Stimulated activated CD4-positive, alpha-beta T cell treated with anti-CD3 and anti-CD28 coated beads, Interleukin-12 subunit alpha, Interleukin-12 subunit beta, amount 100 ng/mL, for 24 hours (primary cell): ENCODE data around the gene FBXL19.

Source experiments
- DNase-seq, 2 experiments: peaks; one replicate each; pipeline ENCODE4 v3.0.0-alpha.2; 2020; ENCODE audit warnings: low read depth in 2 of 2

Gene FBXL19

DNA sequence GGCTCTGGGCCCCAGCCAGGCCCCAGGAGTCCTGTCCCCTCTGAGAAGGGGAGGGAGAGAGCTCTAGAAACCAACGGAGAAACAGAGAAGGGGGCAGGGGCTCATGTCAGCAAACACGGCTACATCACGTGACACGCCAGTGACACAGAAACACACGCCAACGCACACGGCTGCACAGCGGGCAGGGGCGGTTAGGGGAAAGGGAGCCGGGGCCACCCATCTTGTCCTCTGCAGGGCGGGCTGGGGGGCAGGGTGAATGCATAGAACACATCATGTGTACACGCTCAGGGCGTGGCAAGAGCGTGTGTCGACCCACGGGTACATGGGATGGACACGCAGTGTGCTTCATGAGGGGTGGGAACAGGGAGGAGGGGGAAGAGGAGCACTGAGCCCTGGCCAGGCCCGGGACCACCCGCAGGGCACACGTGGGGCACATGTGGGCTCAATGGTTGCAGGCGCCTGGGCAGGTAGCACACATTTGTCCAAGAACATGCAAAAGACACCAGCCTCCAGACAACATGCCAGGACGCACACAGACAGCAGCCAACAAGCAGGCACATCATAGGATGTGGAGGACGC lies 66.2 kb downstream of the FBXL19 start:
- no peak for DNase-seq

GRCh38 chr16:30990105-30990504 lies 66.7 kb downstream of the FBXL19 start:
- DNase-seq: no peak

GRCh38 chr16:30991052-30991451 lies 67.7 kb downstream of the FBXL19 start:
- no peak for DNase-seq

GRCh38 chr16:30992276-30992780 lies 69.0 kb downstream of the FBXL19 start:
- no peak for DNase-seq

DNA sequence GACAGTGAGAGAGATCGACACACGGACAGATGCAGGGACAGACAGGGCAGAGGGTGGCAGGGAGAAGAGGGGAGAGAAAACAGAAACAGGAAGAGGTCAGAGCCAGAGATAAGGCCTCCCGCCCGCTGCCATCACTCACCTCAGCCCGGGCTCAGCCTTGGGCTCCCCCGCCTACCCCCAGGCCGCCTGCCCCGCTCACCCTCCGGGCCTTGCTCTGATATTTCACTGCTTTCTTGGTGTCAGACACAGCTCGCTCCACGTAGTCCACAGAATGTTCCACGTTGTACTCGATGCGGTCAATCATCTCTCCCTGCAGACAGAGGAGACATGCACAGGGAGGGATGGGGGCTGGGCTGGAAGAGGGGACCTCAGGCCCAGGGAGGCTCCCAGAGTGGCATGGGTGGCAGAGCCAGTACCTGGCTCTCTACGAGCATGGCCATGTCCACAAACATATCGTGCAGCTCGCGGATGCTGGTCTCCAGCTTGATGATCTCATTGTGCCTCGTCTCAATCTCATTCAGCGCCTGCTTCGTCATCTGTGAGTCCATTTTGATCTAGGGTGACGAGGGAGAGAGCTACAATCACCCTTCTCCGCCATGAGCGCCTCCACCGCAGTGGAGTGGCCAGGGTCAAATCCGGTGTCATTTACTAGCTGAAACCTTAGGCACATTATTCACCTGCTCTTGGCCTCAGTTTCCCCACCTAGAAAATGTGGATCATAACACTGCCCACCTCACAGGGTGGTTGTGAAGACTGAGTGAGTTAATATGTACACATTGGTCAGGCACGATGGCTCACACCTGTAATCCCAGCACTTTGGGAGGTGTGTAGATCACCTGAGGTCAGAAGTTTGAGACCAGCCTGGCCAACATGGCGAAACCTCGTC lies 69.8 kb downstream of the FBXL19 start:
- DNase-seq: no peak

GRCh38 chr16:30995927-30996323 lies 72.6 kb downstream of the FBXL19 start:
- no peak for DNase-seq

GRCh38 chr16:30996324-30996984 lies 73.1 kb downstream of the FBXL19 start:
- no peak for DNase-seq

DNA sequence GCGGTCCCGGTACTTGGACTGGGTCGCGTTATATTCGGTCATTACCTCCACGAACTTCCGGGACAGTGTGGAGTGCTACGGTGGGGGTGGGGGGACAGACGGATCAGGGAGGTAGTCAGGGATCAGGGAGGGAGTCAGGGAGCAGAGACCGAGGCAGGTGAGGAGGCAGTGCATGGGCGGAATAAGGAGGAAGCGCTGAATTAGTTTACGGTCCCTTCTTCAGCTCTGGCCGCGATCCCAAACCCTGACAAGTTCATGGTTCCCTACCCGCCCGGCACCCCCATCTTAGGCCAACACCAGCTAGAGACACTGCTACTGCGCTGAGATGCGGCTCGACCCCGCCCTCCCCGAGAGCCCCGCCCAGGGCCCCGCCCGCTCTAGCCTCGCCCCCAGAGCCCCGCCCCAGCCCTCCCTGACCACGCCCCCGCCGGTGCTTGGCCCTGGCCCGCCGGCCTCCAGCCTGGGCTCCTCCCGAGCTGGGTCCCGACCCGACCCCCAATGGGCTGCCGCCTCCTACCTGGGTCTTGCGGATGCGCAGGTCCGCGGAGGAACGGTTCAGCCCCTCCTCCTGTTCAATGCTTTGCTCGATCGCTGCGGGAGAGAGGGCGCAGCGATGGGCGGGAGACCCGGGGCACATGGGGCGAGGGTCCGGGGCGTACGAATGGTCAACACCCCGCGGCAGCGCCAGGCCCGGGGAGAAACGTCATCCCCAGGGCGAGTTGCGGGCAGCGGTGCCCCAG lies 73.8 kb downstream of the FBXL19 start:
- peak; percentile 62 to 78 for DNase-seq

DNA sequence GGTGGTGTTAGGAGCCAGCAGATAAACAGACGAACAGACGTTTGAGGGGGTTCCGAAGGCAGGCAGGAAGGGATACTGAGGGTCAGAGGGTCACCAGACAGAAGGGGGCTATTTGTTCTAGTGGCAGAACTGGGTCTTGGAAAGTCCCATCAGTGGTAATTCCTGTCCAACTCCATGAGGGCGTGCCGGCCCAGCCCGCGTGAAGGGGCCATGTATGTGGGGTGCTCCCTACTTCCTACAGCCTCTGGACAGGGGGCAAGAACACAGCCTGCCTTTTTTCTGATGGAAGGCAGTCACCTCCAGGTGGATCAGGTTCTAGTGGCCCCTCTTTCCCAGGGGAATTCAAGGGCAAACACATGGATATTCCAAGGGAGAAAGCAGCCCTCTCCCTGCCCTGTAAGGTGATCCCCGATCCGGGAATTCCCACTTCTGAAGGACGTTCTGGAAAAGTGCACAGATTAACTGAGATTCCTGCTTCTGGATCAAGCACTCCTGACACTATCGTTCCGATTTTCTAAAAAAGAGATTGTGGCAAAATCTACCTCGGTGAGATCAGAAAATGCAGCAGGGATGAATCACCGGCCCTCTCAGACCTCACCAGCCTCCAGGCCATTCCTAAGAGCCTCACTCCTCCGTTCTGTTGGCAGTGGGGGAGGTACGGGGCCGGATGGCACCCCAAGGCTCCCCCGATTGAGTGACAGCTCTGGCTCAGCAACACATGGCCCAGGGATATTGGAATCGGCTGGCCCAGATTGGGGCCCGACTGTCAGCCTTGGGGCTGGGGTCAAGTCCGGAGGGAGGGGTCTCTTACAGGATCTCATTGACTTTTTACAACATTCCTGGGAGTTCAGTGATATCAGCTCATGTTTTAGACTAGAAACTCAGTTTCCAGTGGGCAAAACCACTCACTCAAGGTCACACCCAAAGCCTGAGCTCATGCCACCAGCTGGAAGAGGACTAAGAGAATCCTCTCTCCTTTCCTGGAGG lies 74.6 kb downstream of the FBXL19 start:
- no peak for DNase-seq
